A549 treated with RU486 at 1 μM for 4 hours (cell line): Measurements from ENCODE around the gene DEPDC1B. TPM values are rescaled to one million over a fixed set of nuclear protein-coding genes. Genes with fewer than 3 reads are reported as not detected.

Experiments used
- total RNA-seq: library from RNA; stranded (reverse); fragments of 200-300 nt; extraction: Qiagen RNA extraction; gene quantifications from 5 replicates; pipeline ENCODE4 v1.2.3, GENCODE V29; 2022; ENCODE audit warnings: low read depth

Gene DEPDC1B
- total RNA-seq = 13.0 to 18.6 TPM (median 17.4 TPM) in 5 replicates

GRCh38 chr5:60699609-60700415, at the start of gene DEPDC1B:
Gene DEPDC1B (minus strand): TSS chr5:60700166. CDS start chr5:60700093, 73 bp downstream.

Other genes starting within 250 kb of the DEPDC1B start
- 6.6 to 13.7 TPM (median 12.4 TPM) in 5 replicates for gene ELOVL7, start 144.1 kb upstream of the DEPDC1B start, total RNA-seq
- 9.5 to 17.9 TPM (median 13.4 TPM) in 5 replicates for gene ERCC8, start 244.9 kb upstream of the DEPDC1B start, total RNA-seq
- 72.2 to 85.7 TPM (median 80.0 TPM) in 5 replicates for gene NDUFAF2, start 245.0 kb upstream of the DEPDC1B start, total RNA-seq